Esophagus muscularis mucosa (tissue), 3 donors: Measurements from ENCODE around the gene DCLRE1B.
"Not testable (repeated sequence)": the region's sequence is repeated elsewhere in the genome, so short reads cannot be mapped to it uniquely, and the experiment has no call there.

Source experiments
- POLR2AphosphoS5 ChIP-seq, 2 donors: sonication (generic); formaldehyde crosslinking; IDR thresholded peaks; one replicate each; pipeline ENCODE4 v1.6.1; 2017; ENCODE audit warnings: antibody characterized with exemption in 2 of 2
- TF ChIP-seq, protein P1 (sequence below), 3 experiments: fragments of 200-600 bp in 2 of 3; fragments of 450-650 bp in 1 of 3; sonication (generic) in 2 of 3; IDR thresholded peaks; one replicate each; pipeline ENCODE4 v1.5.1; 2017 to 2019; ENCODE audit warnings: antibody characterized with exemption in 3 of 3, mild to moderate bottlenecking in 2 of 3, moderate library complexity in 1 of 3

DNA sequence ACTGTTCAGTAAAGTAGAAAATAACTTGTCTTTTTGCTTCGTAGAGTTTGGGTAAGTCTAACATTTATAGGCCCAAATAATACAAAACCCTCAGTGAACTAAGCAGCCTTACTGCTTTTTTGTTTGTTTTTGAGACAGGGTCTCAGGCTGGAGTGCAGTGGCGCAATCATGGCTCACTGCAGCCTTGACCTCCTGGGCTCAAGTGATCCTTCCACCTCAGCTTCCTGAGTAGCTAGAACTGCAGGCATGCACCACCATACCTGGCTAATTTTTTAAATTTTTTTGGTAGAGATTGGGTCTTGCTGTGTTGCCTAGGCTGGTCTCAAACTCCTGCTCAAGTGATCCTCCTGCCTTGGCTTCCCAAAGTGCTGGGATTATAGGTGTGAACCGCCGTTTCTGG is 43.0 kb downstream of the DCLRE1B start:
- not testable (repeated sequence) for TF ChIP-seq POLR2AphosphoS5 (IDR thresholded peaks at IDR 0.05)
- TF ChIP-seq, protein P1, sequence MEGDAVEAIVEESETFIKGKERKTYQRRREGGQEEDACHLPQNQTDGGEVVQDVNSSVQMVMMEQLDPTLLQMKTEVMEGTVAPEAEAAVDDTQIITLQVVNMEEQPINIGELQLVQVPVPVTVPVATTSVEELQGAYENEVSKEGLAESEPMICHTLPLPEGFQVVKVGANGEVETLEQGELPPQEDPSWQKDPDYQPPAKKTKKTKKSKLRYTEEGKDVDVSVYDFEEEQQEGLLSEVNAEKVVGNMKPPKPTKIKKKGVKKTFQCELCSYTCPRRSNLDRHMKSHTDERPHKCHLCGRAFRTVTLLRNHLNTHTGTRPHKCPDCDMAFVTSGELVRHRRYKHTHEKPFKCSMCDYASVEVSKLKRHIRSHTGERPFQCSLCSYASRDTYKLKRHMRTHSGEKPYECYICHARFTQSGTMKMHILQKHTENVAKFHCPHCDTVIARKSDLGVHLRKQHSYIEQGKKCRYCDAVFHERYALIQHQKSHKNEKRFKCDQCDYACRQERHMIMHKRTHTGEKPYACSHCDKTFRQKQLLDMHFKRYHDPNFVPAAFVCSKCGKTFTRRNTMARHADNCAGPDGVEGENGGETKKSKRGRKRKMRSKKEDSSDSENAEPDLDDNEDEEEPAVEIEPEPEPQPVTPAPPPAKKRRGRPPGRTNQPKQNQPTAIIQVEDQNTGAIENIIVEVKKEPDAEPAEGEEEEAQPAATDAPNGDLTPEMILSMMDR (IDR thresholded peaks at IDR 0.05) = not testable (repeated sequence)
